HEK293T (cell line): ENCODE measurements around the gene ZBED4.

Source experiments
- BHLHE40 ChIP-seq: fragments of 450-650 bp; IDR thresholded peaks from 2 replicates; pipeline ENCODE4 v1.6.1; 2016; ENCODE audit warnings: mild to moderate bottlenecking, moderate library complexity, borderline replicate concordance
- FOXK2 ChIP-seq: fragments of 450-650 bp; IDR thresholded peaks from 2 replicates; pipeline ENCODE4 v1.6.1; 2016; ENCODE audit warnings: mild to moderate bottlenecking
- LEF1 ChIP-seq: fragments of 450-650 bp; IDR thresholded peaks from 2 replicates; pipeline ENCODE4 v1.6.1; 2017; ENCODE audit warnings: mild to moderate bottlenecking, borderline replicate concordance
- NFRKB ChIP-seq: fragments of 450-650 bp; IDR thresholded peaks from 2 replicates; pipeline ENCODE4 v1.6.1; 2016; ENCODE audit warnings: mild to moderate bottlenecking, moderate library complexity

- TF ChIP-seq NFRKB (no peak), BHLHE40 (no peak), LEF1 (no peak), FOXK2 (no peak)
Measured at GRCh38 chr22:49812838-49813237, 40.8 kb upstream of the ZBED4 start.
